ENCODE measurements around the gene NPTXR.
A peak's percentile ranks its signal among the peaks of the same experiment; 100 is the strongest.
"Not testable (repeated sequence)": the region's sequence is repeated elsewhere in the genome, so short reads cannot be mapped to it uniquely, and the experiment has no call there.

Gene NPTXR

DNA sequence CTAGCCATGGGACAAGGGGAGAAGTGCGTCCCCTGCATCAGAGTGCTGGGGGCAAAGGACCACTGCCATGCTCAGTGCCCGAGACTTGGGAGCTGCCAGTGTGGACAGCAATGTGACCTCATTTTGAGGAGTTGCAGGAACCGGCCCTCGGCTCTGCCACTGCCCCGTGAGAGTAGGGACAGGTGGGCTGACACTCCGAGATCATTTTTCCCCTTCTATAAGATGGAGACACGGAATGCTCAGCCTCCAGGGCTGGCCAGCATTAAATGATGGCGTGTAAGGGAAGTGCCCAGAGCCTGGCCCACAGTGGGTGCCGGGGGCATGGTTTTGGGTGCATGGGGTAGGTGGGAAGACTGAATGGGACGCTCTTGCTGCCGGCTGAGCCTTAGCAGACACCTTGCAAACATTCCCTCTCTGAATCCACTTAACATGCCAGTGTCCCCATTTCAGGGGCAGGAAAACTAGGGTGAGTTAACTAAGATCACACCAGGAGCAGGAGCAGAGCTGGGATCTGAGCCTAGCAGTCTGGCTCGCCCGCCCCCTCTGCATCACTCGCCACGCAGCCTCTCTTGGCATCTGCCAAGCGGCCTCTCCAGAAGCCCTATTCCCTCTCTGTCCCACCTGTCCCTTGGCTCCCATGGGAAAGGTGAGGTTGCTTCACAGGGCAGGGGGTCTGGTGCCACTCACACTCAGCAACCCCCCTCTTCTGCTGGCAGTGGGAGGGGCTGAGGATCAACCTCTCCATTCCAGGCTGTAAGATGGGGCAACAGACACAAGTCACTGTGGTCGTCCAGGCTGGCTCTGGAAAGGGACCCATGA is 13.6 kb downstream of the NPTXR start:
- no peak for DNase-seq

- DNase-seq: no peak
Observed at GRCh38 chr22:38829485-38829884, 14.3 kb downstream of the NPTXR start.

- no peak for DNase-seq
Observed at GRCh38 chr22:38828616-38829205, 15.1 kb downstream of the NPTXR start.

GRCh38 chr22:38828191-38828590 is 15.6 kb downstream of the NPTXR start:
- no peak for DNase-seq

GRCh38 chr22:38827510-38827909 is 16.3 kb downstream of the NPTXR start:
- DNase-seq: no peak

GRCh38 chr22:38826801-38827200 is 17.0 kb downstream of the NPTXR start:
- DNase-seq: no peak

- no peak for DNase-seq
Observed at GRCh38 chr22:38826386-38826785, 17.4 kb downstream of the NPTXR start.

DNA sequence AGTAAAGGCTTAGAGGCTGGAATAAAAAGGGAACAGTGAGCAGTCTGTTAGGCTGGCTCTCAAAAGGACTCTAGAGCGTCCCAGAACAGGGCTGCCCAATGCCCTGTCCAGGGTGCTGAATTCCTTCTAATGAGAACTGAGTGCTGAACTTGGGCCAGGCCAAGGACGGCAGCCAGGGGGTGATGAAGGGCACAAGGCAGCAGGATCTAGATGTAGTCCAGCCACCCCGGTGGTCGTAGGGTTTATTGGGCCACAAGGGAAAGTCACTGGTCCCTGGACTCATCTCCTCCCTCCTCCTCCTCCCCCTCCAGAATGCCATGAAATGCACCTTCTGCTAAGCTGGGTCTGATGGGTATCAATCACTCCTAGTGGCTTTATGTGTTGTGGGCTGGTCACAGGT is 19.2 kb downstream of the NPTXR start:
- no peak for DNase-seq

- DNase-seq: no peak
Observed at GRCh38 chr22:38823637-38824036, 20.2 kb downstream of the NPTXR start.

DNA sequence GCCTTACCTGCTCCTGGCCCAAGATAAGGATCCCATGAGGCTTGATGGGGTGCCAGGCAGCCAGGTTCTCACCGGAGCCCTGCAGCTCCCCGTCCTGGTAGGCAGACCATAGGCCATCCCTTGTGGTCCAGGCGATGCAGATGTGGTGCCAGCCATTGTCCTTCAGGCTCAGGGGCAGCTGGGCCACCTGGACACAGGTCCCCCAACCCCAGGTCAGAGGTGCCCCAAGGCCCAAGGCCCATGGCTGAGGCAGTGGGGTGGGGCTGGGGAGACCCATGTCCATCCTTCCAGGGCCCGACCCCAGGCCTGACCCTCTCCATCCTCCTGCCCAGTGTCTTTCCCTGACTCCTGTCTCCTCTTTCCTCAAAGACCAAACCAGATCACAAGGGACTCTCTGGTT is 20.8 kb downstream of the NPTXR start:
- DNase-seq: no peak

DNA sequence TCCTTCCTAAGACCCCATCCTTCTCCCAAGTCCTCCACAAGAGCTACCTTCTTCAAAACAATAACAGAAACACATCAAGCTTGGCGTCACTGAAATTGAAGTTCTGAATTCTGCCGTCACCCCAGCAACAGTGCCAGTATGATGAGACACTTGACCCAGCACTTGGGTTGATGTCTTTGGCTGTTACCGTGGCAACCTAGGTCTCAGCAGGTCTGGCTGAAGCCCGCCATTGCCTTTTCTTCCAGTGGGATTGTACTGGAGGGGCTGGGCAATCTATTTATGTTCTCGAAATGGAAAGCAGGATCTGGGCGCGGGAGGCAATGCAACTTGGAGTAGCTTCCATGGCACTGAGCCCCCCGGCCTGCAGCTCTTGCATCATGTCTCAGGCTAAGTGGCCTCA is 23.8 kb downstream of the NPTXR start:
- DNase-seq: no peak

DNA sequence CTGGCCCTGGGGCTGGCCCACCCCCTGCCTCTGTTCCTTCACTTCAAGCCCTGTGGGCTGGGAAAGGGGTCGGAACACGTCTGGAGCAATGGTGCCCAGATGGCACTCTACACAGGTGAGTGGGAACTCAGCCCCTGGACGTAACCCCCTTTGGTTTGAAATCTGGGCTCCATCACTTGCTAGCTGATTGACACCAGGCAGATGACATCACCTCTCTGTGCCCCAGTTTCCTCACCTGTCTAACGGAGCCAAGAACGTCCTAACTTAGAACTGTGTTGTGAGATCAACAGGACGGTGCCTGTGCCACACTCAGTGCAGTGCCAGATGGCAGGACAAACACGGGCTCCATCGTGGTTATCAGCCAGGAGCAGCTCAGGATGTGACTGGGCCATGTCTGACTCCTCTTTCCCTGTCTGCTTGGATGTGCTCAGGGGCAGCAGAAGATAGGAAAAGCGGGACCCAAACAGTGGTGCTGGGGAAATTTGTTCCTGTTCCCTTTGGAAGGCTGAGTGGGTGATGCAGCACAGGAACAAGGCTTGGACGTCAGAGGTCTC is 24.4 kb downstream of the NPTXR start:
- no peak for DNase-seq

- no peak for DNase-seq
Observed at GRCh38 chr22:38817196-38817595, 26.6 kb downstream of the NPTXR start.

DNA sequence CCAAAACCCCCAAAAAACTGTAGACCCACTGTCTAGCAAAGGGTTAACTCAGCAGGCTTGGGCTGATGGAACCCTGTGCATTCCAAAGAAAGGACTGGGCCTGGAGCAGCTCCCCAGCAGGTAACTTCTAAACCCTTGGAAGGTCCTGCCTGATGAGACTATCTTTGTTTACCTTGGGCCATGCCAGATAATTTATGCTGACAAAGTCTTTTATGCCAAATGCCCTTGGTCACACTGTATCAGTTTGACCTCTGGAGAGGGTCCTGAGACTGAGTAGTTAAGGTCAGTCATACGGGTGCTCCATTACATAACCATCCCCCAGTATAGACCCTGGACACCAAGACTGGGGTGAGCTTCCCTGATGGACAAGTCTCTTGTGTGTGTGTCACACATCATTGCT is 28.0 kb downstream of the NPTXR start:
- DNase-seq: no peak

DNA sequence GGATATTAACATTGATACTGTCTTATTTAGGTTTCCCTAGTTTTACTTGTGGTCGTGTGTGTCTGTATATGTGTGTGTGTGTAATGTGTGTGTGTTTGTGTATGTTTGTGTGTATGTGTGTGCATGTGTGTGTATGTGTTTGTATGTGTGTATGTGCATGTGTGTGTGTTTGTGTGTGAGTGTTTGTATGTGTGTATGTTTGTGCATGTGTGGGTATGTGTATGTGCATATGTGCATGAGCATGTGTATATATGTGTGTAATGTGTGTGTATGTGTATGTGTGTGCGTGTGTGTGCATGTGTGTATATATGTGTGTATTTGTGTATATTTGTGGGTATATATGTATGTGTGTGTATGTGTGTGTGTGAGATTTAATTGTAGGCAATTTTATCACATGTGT is 32.6 kb downstream of the NPTXR start:
- DNase-seq: no peak

GRCh38 chr22:38805041-38805593 is 38.7 kb downstream of the NPTXR start:
- DNase-seq: not testable (repeated sequence)

DNA sequence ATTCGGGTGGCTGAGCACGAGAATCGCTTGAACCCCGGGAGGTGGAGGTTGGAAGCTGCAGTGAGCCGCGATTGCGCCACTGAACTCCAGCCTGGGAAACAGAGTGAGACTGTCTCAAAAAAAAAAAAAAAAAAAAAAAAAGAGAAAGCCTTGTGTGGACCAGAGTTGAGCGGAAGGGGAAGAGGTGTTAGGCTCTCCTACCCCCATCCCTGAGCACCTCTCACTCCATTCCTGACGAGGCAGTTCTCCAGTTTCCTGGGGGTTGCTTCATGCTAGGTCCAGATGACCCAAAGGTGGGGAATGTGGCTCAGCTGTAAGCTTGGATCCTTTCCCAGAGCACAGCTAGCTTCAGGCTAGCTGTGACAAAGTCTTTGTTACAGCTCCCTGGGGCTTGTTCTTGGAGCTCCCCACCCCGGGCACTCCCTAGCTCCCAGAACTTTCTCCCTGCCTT is 41.1 kb downstream of the NPTXR start:
- no peak for DNase-seq

- no peak for DNase-seq
Observed at GRCh38 chr22:38799265-38800002, 44.4 kb downstream of the NPTXR start.

DNA sequence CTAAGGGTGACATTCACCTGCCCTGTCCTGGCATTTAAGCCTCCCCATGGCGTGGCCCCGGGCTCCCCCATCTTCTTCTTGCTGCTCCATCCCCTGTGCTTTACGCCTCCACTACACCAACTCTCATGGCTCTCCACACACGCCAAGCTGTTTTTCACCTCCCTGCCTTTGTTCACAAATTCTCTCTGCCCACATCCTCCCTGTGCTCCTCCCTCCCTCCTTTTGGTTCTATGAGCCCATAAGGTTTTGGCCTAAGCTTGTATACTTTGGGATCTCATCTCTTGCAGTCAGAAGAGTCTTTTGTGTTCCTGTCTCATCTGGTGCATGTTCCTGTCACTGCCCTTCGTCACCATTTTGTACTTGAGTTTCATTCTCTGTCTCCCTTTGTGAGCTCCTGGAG is 45.3 kb downstream of the NPTXR start:
- DNase-seq: no peak

DNA sequence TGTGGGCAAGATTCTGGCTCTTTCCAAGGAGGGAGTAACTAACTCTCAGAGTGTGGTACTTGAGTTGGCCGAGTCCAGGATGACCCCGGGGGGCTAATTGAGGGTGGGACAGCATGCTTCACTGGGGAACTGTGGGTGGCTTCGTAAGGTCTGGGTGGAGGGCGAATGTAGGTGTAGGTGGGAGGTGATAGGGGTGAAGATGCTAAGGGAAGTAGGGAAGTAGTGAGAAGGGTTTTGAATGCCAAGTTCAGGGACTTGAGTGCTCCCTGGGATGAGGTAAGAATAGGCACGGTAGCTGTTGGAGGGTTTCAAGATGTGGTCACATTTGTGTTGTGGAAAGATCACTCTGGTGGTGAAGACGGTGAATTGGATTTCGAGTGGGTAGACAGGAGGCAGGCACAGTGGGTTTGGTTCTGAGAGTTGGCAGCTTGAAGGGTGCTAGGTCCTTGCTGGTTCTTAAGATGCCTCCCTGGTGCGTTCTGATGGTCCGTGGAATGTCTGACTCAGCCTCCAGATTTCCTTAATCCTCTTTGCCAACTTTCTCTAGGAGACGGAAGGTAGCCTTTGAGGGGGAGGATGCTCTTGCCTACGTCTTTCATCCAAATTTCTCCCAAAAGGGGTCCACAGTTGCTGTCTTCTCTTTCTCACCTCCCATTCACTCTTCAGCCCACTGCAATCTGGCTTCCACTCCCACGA is 47.4 kb downstream of the NPTXR start:
- no peak for DNase-seq

GRCh38 chr22:38795569-38795968 is 48.3 kb downstream of the NPTXR start:
- no peak for DNase-seq

GRCh38 chr22:38793721-38794466 is 49.9 kb downstream of the NPTXR start, which contains the start of gene DNAL4:
Gene DNAL4, minus strand, starts transcription at chr22:38794143. Its CDS starts 11,412 bp downstream, at chr22:38782731.
- peak; percentile 95 for DNase-seq
